ENCODE results near the gene SLC16A7. TPM values are rescaled to one million over a fixed set of nuclear protein-coding genes. Genes with fewer than 3 reads are reported as not detected.

SLC16A7 gene
- total and polyA plus RNA-seq, 10 donors = 3.2 to 98.8 (median 60.9) TPM

- no peak overlapping the region for H3K27ac ChIP-seq
- TF ChIP-seq CTCF (IDR thresholded peaks at IDR 0.05 in 8 of 11, conservative IDR thresholded peaks at IDR 0.05 in 3 of 11) (no peak), POLR2AphosphoS5 (IDR thresholded peaks at IDR 0.05) (no peak), POLR2A (IDR thresholded peaks at IDR 0.05) (no peak)
- peaks cover 0 to 3% (median 0%) of the 10 kb centered on the region in 8 donors for H3K9me3 ChIP-seq
- intact Hi-C loops (cut with DNase I; ENCODE audit: low total_unique reads) = no loop called here
- no peak for DNase-seq
- H3K36me3 ChIP-seq = peaks cover 0 to 11% (median 0%) of the 10 kb centered on the region in 6 donors
- no peaks in the 10 kb centered on the region for H3K4me1 ChIP-seq
- H3K27me3 ChIP-seq (replicated peaks in 1 of 7) = no peaks in the 10 kb centered on the region
- WGBS, 5 donors = 91 to 97% (median 95%) methylated on average over 2 of the region's 2 CpGs
- H3K4me3 ChIP-seq = no peak overlapping the region
These were observed 65.2 kb downstream of the SLC16A7 start for GRCh38 chr12:59660921-59661597.

- H3K9me3 ChIP-seq = peaks cover 0 to 27% (median 20%) of the 10 kb centered on the region in 8 donors
- no peaks in the 10 kb centered on the region for H3K27me3 ChIP-seq (replicated peaks in 1 of 7)
- H3K4me1 ChIP-seq = no peaks in the 10 kb centered on the region
- no peak overlapping the region for H3K27ac ChIP-seq
- peaks cover 0 to 20% (median 3%) of the 10 kb centered on the region in 6 donors for H3K36me3 ChIP-seq
- intact Hi-C loops (cut with DNase I; ENCODE audit: low total_unique reads) = no loop called here
- DNase-seq = no peak
- no peak for TF ChIP-seq POLR2AphosphoS5 (IDR thresholded peaks at IDR 0.05)
- no peak for TF ChIP-seq CTCF (IDR thresholded peaks at IDR 0.05 in 8 of 11, conservative IDR thresholded peaks at IDR 0.05 in 3 of 11)
- TF ChIP-seq POLR2A (IDR thresholded peaks at IDR 0.05) = no peak
- WGBS, 5 donors = 72 to 94% (median 93%) methylated on average over 2 of the region's 2 CpGs
- H3K4me3 ChIP-seq = no peak overlapping the region
These were observed 68.7 kb downstream of the SLC16A7 start for GRCh38 chr12:59664495-59664894.

- no peaks in the 10 kb centered on the region for H3K27me3 ChIP-seq (replicated peaks in 1 of 7)
- H3K36me3 ChIP-seq = peaks cover 0 to 20% (median 3%) of the 10 kb centered on the region in 6 donors
- H3K4me1 ChIP-seq = no peaks in the 10 kb centered on the region
- 80 to 93% (median 90%) methylated on average over 2 of the region's 2 CpGs for WGBS, 5 donors
- no peak for TF ChIP-seq POLR2A (IDR thresholded peaks at IDR 0.05)
- TF ChIP-seq CTCF (IDR thresholded peaks at IDR 0.05 in 8 of 11, conservative IDR thresholded peaks at IDR 0.05 in 3 of 11) = no peak
- TF ChIP-seq POLR2AphosphoS5 (IDR thresholded peaks at IDR 0.05) = no peak
- DNase-seq = no peak
- no peak overlapping the region for H3K4me3 ChIP-seq
- intact Hi-C loops (cut with DNase I; ENCODE audit: low total_unique reads) = no loop called here
- H3K9me3 ChIP-seq = peaks cover 0 to 27% (median 20%) of the 10 kb centered on the region in 8 donors
- no peak overlapping the region for H3K27ac ChIP-seq
These were observed 69.9 kb downstream of the SLC16A7 start for GRCh38 chr12:59665701-59666100.

GRCh38 chr12:59668674-59669073 is 72.8 kb downstream of the SLC16A7 start:
- Histone ChIP-seq H3K27ac (no peak overlapping the region), H3K4me3 (no peak overlapping the region), H3K4me1 (no peaks in the 10 kb centered on the region), H3K36me3 (peaks cover 0 to 20% (median 3%) of the 10 kb centered on the region in 6 donors), H3K9me3 (peaks cover 0 to 27% (median 20%) of the 10 kb centered on the region in 8 donors), H3K27me3 (replicated peaks in 1 of 7) (no peaks in the 10 kb centered on the region)
- intact Hi-C loops (cut with DNase I; ENCODE audit: low total_unique reads) = no loop called here
- 69 to 91% (median 82%) methylated on average over 2 of the region's 2 CpGs for WGBS, 5 donors
- no peak for TF ChIP-seq POLR2A (IDR thresholded peaks at IDR 0.05)
- TF ChIP-seq POLR2AphosphoS5 (IDR thresholded peaks at IDR 0.05) = no peak
- TF ChIP-seq CTCF (IDR thresholded peaks at IDR 0.05 in 8 of 11, conservative IDR thresholded peaks at IDR 0.05 in 3 of 11) = no peak
- no peak for DNase-seq
